OCI-LY1 (cell line): Measurements from ENCODE around the gene BEX5.
"Not testable (repeated sequence)": the region's sequence is repeated elsewhere in the genome, so short reads cannot be mapped to it uniquely, and the experiment has no call there.

Source experiments
- H2AFZ ChIP-seq: fragments of 200-600 bp; sonication (generic), shearing (Covaris generic); 2 replicates; pipeline ENCODE4 v1.6.0; 2014; ENCODE audit warnings: antibody characterized with exemption, mild to moderate bottlenecking, low read length
- H3F3A ChIP-seq: fragments of 200-600 bp; sonication (generic), shearing (Covaris generic); 2 replicates; pipeline ENCODE4 v1.6.0; 2014; ENCODE audit warnings: mild to moderate bottlenecking, antibody characterized with exemption, low read length, moderate library complexity; ENCODE audit not compliant: insufficient read depth
- H3K27ac ChIP-seq: fragments of 200-600 bp; sonication (generic); 2 replicates; pipeline ENCODE4 v1.5.1; 2014; ENCODE audit warnings: low read length, mixed run types, mild to moderate bottlenecking, low read depth; ENCODE audit not compliant: poor library complexity, severe bottlenecking
- H3K27me3 ChIP-seq: fragments of 200-600 bp; sonication (generic); 2 replicates; pipeline ENCODE4 v1.6.0; 2014; ENCODE audit warnings: antibody characterized with exemption, mild to moderate bottlenecking, low read length, moderate library complexity; ENCODE audit not compliant: insufficient read depth
- H3K36me3 ChIP-seq: fragments of 200-600 bp; sonication (generic); 2 replicates; pipeline ENCODE4 v1.6.1; 2014; ENCODE audit warnings: mild to moderate bottlenecking, antibody characterized with exemption, low read length, moderate library complexity, mixed read lengths; ENCODE audit not compliant: insufficient read depth
- H3K4me1 ChIP-seq: fragments of 200-600 bp; sonication (generic); 2 replicates; pipeline ENCODE4 v1.5.1; 2014; ENCODE audit warnings: mild to moderate bottlenecking, low read length, moderate library complexity; ENCODE audit not compliant: insufficient read depth, severe bottlenecking
- H3K4me2 ChIP-seq: fragments of 200-600 bp; sonication (generic), shearing (Covaris generic); 2 replicates; pipeline ENCODE4 v1.6.1; 2014; ENCODE audit warnings: low read length
- H3K4me3 ChIP-seq: fragments of 200-600 bp; sonication (generic); 2 replicates; pipeline ENCODE4 v1.5.1; 2014; ENCODE audit warnings: low read length, low read depth, mild to moderate bottlenecking, mixed read lengths; ENCODE audit not compliant: poor library complexity, severe bottlenecking
- H3K79me2 ChIP-seq: fragments of 200-600 bp; shearing (Covaris generic); 2 replicates; pipeline ENCODE4 v1.6.1; 2016; ENCODE audit warnings: mixed run types, low read length, mixed read lengths; ENCODE audit not compliant: insufficient read depth
- H3K9ac ChIP-seq: fragments of 200-600 bp; sonication (generic), shearing (Covaris generic); 2 replicates; pipeline ENCODE4 v1.6.1; 2014; ENCODE audit warnings: mild to moderate bottlenecking, low read length, mixed read lengths
- H3K9me2 ChIP-seq: fragments of 200-600 bp; sonication (generic), shearing (Covaris generic); 2 replicates; pipeline ENCODE4 v1.6.1; 2014; ENCODE audit warnings: low read depth, mild to moderate bottlenecking, low read length, mixed read lengths
- H3K9me3 ChIP-seq: fragments of 200-600 bp; shearing (Covaris generic); 2 replicates; pipeline ENCODE4 v1.6.1; 2014; ENCODE audit warnings: low read length, mixed read lengths
- H4K20me1 ChIP-seq: fragments of 200-600 bp; sonication (generic), shearing (Covaris generic); 2 replicates; pipeline ENCODE4 v1.6.0; 2016; ENCODE audit warnings: mild to moderate bottlenecking, low read length; ENCODE audit not compliant: insufficient read depth
- CTCF ChIP-seq: fragments of 200-600 bp; sonication (generic), shearing (Covaris generic); IDR thresholded peaks from 2 replicates; pipeline ENCODE4 v1.5.1; 2017; ENCODE audit warnings: mild to moderate bottlenecking, antibody characterized with exemption, low read length, moderate library complexity, mixed read lengths
- EZH2 ChIP-seq: fragments of 200-600 bp; sonication (generic), shearing (Covaris generic); IDR thresholded peaks from 2 replicates; pipeline ENCODE4 v1.8.0; 2017; ENCODE audit warnings: borderline replicate concordance, mixed run types, mild to moderate bottlenecking, antibody characterized with exemption, low read length, moderate library complexity, mixed read lengths

Gene BEX5

DNA sequence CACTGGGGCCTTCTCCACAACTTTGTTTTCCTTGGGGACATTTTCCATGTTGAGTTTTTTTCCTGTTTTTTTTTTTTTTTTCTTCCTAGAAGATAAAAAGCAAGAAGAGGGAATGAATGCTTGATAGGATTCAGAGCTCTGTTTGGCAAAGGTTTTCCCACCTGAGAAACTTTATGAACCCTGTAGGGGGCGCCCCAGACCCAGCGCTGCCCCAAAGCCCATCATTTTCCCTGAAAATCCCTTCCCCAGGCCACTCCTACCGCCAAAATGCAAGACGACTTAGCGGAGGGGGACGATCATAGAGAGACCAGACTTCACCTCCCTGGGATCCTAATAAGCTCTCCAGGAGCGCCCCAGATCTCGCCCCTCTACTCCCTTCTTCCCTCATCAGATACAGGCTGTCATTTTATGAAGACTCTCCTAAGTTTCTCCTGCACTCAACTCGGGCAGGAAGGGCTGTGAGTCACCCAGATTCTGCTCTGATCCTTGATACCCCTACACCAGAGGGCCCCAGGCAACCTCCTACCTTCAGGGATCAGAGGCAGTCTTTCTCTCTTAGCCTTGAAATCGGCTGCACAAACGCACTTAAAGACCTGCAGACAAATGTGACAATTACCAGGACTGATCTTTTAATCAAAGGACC is 1.4 kb downstream of the BEX5 start:
- no peak overlapping the region for H3K9ac ChIP-seq
- no peaks in the 10 kb centered on the region for H3K36me3 ChIP-seq
- H3K4me1 ChIP-seq, result no peaks in the 10 kb centered on the region
- H3K4me2 ChIP-seq, result no peak overlapping the region
- H3K9me3 ChIP-seq, result no peaks in the 10 kb centered on the region
- no peak overlapping the region for H3K27ac ChIP-seq
- no peaks in the 10 kb centered on the region for H3K9me2 ChIP-seq
- H3K27me3 ChIP-seq, result no peaks in the 10 kb centered on the region
- H4K20me1 ChIP-seq, result no peaks in the 10 kb centered on the region
- H2AFZ ChIP-seq, result no peak overlapping the region
- TF ChIP-seq EZH2, result no peak
- TF ChIP-seq CTCF, result peak; percentile 23; the same call in 1 of the 2 replicates
- H3F3A ChIP-seq, result no peaks in the 10 kb centered on the region
- H3K79me2 ChIP-seq, result no peaks in the 10 kb centered on the region
- no peak overlapping the region for H3K4me3 ChIP-seq

- not testable (repeated sequence) for H3K27me3 ChIP-seq, H4K20me1 ChIP-seq, H3K4me3 ChIP-seq, H3K36me3 ChIP-seq, H3K27ac ChIP-seq, H3K79me2 ChIP-seq, H3K4me1 ChIP-seq, H3K9me2 ChIP-seq, H3K9me3 ChIP-seq, H3K4me2 ChIP-seq, H3K9ac ChIP-seq, H2AFZ ChIP-seq, H3F3A ChIP-seq
Measured at GRCh38 chrX:102142274-102142673, 13.5 kb downstream of the BEX5 start, which contains the start of gene TCEAL6. Gene TCEAL6 (minus strand): TSS chrX:102142481.

DNA sequence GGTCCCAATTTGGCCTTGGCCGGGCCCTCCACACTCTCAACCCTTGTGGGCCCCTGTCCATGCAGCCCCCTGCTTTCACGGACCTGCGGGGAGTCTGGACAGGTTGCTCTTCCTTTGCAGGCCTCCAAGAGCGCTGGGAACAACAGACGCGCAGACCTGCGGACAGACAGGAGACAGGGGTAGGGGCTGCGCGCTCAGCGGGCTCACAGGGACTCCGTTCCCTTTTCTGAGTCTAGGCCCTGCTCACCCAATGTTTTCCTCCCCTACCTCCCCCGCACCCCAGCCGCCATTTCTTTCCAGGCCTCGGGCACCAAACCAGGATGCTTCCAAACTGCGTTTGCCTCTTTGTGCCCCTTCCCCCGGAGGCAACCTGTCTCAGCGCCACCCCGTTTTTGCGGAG is 14.1 kb downstream of the BEX5 start:
- not testable (repeated sequence) for H3K36me3 ChIP-seq, H3K4me3 ChIP-seq, H3F3A ChIP-seq, H3K4me2 ChIP-seq, H3K9me2 ChIP-seq, H4K20me1 ChIP-seq, H3K27me3 ChIP-seq, H3K79me2 ChIP-seq, H3K9ac ChIP-seq, H2AFZ ChIP-seq, H3K27ac ChIP-seq, H3K4me1 ChIP-seq, H3K9me3 ChIP-seq

DNA sequence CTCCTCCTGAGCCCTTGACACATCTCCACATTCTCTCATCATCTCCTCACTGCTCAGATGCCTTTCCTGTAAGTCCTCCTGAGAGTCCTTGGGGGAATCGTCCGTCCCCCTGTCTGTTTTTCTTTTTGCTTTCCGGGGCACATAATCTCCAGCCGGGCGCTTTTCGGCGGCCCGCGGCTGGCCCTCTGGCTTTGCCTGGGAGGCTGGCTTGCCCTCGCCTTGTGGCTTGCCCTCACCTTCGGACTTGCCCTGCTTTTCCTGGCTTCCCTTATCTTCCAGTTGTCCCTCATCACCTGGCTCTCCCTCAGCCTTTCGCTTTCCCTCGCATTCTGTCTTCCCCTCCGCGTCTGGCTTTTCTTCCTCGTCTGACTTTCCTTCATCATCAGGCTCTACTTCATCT is 14.9 kb downstream of the BEX5 start:
- not testable (repeated sequence) for H3K4me1 ChIP-seq, H3K79me2 ChIP-seq, H3K4me3 ChIP-seq, H3K9me2 ChIP-seq, H4K20me1 ChIP-seq, H3K27me3 ChIP-seq, H3K9me3 ChIP-seq, H3F3A ChIP-seq, H3K27ac ChIP-seq, H3K9ac ChIP-seq, H3K36me3 ChIP-seq, H2AFZ ChIP-seq, H3K4me2 ChIP-seq

- H3K4me1 ChIP-seq, result no peaks in the 10 kb centered on the region
- no peak overlapping the region for H3K27ac ChIP-seq
- no peaks in the 10 kb centered on the region for H4K20me1 ChIP-seq
- TF ChIP-seq EZH2 (no peak), CTCF (no peak)
- H3K4me2 ChIP-seq, result no peak overlapping the region
- H3K9me3 ChIP-seq, result no peaks in the 10 kb centered on the region
- H3F3A ChIP-seq, result no peaks in the 10 kb centered on the region
- no peak overlapping the region for H2AFZ ChIP-seq
- no peaks in the 10 kb centered on the region for H3K9me2 ChIP-seq
- no peak overlapping the region for H3K9ac ChIP-seq
- no peak overlapping the region for H3K4me3 ChIP-seq
- no peaks in the 10 kb centered on the region for H3K36me3 ChIP-seq
- H3K79me2 ChIP-seq, result no peaks in the 10 kb centered on the region
- no peaks in the 10 kb centered on the region for H3K27me3 ChIP-seq
Measured at GRCh38 chrX:102138064-102138463, 17.7 kb downstream of the BEX5 start.
